Left lung (tissue), 14 donors: ENCODE measurements around the gene PLAGL2. TPM values are rescaled to one million over a fixed set of nuclear protein-coding genes. Genes with fewer than 3 reads are reported as not detected.

Experiments
- ATAC-seq: fragments of 200-7000 bp; cut with Tn5 transposase; one replicate; pipeline ENCODE4 v1.9.1; 2020; ENCODE audit warnings: moderate library complexity
- DNase-seq, 4 donors: peaks; one replicate each; pipeline ENCODE4 v3.0.0-alpha.2; 2013 to 2020
- H3K27ac ChIP-seq, 2 donors: fragments of 200-600 bp; sonication (generic) in 1 of 2; one replicate each; pipeline versions ENCODE4 v1.5.0 to v1.8.0; 2020 to 2021
- H3K27me3 ChIP-seq, 2 donors: fragments of 200-600 bp; sonication (generic) in 1 of 2; one replicate each; pipeline versions ENCODE4 v1.5.0 to v1.8.0; 2020 to 2021
- H3K36me3 ChIP-seq, 2 donors: fragments of 200-600 bp; sonication (generic) in 1 of 2; one replicate each; pipeline versions ENCODE4 v1.5.0 to v1.8.0; 2020 to 2021
- H3K4me1 ChIP-seq, 2 donors: fragments of 200-600 bp; one replicate each; pipeline ENCODE4 v1.8.0; 2021
- H3K4me3 ChIP-seq, 2 donors: fragments of 200-600 bp; sonication (generic) in 1 of 2; one replicate each; pipeline versions ENCODE4 v1.5.0 to v1.8.0; 2020 to 2021; ENCODE audit warnings: mild to moderate bottlenecking in 1 of 2
- H3K9me3 ChIP-seq, 2 donors: fragments of 200-600 bp; sonication (generic) in 1 of 2; one replicate each; pipeline versions ENCODE4 v1.5.0 to v1.8.0; 2020 to 2021
- intact Hi-C, 2 donors: fragments of 100-400 bp; cut with DNase I; formaldehyde crosslinking; loops; one replicate each; pipeline versions ENCODE4 v1.11.2 to v1.14.2; 2022
- long read RNA-seq, 12 donors: library from polyadenylated mRNA in 2 of 12; unstranded in 2 of 12; transcript quantifications; one replicate each; pipeline ENCODE4 v2.0.0 and lab custom pipeline, GENCODE V29; 2019 to 2026
- polyA plus RNA-seq, 6 donors: library from polyadenylated mRNA; unstranded; fragments of 120-200 nt; gene quantifications; one replicate each; pipeline ENCODE4 v1.2.1, GENCODE V29; 2013; ENCODE audit not compliant: insufficient read length in 6 of 6
- total RNA-seq, 2 donors: library from RNA; stranded (reverse); fragmentation: NEBNext Ultra II Directional; extraction: Animal tissue kit (Norgen Biotek cat#: 25700); gene quantifications; one replicate each; pipeline ENCODE4 v1.2.1, GENCODE V29; 2021
- TF ChIP-seq, protein P1 (sequence below), 2 donors: fragments of 200-600 bp; sonication (generic) in 1 of 2; IDR thresholded peaks; one replicate each; pipeline versions ENCODE4 v1.5.0 to v1.8.0; 2021; ENCODE audit warnings: antibody characterized with exemption in 2 of 2
- donor health status: DM: no; HTN: yes; CAD: no.
- donor health status: DM: no; HTN: no; CAD: no.

The PLAGL2 gene, protein sequence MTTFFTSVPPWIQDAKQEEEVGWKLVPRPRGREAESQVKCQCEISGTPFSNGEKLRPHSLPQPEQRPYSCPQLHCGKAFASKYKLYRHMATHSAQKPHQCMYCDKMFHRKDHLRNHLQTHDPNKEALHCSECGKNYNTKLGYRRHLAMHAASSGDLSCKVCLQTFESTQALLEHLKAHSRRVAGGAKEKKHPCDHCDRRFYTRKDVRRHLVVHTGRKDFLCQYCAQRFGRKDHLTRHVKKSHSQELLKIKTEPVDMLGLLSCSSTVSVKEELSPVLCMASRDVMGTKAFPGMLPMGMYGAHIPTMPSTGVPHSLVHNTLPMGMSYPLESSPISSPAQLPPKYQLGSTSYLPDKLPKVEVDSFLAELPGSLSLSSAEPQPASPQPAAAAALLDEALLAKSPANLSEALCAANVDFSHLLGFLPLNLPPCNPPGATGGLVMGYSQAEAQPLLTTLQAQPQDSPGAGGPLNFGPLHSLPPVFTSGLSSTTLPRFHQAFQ
- total RNA-seq (10 to 100 TPM; 12.6 to 14.5 TPM), polyA plus RNA-seq (10 to 100 TPM; 22.6 to 28.0 (median 26.8) TPM)
- long read RNA-seq, donor 1, full-length matches to known transcripts, result 5 of 34 reads
- long read RNA-seq, donor 1, partial matches to known transcripts, result 14 of 34 reads
- long read RNA-seq, donor 1, other reads (novel, unspliced or antisense), result 15 of 34 reads
- long read RNA-seq, donor 2, full-length matches to known transcripts, result 2 of 2 reads
- long read RNA-seq, donor 2, partial matches to known transcripts, result 0 of 2 reads
- long read RNA-seq, donor 2, other reads (novel, unspliced or antisense), result 0 of 2 reads
- long read RNA-seq, donor 3, full-length matches to known transcripts, result 2 of 2 reads
- long read RNA-seq, donor 3, partial matches to known transcripts, result 0 of 2 reads
- long read RNA-seq, donor 3, other reads (novel, unspliced or antisense), result 0 of 2 reads
- long read RNA-seq, donor 4, full-length matches to known transcripts, result 3 of 4 reads
- long read RNA-seq, donor 4, partial matches to known transcripts, result 0 of 4 reads
- long read RNA-seq, donor 4, other reads (novel, unspliced or antisense), result 1 of 4 reads
- long read RNA-seq, donor 5, full-length matches to known transcripts, result 2 of 2 reads
- long read RNA-seq, donor 5, partial matches to known transcripts, result 0 of 2 reads
- long read RNA-seq, donor 5, other reads (novel, unspliced or antisense), result 0 of 2 reads
- long read RNA-seq, donor 6, full-length matches to known transcripts, result 3 of 3 reads
- long read RNA-seq, donor 6, partial matches to known transcripts, result 0 of 3 reads
- long read RNA-seq, donor 6, other reads (novel, unspliced or antisense), result 0 of 3 reads
- long read RNA-seq, donor 7, full-length matches to known transcripts, result 1 of 1 reads
- long read RNA-seq, donor 7, partial matches to known transcripts, result 0 of 1 reads
- long read RNA-seq, donor 7, other reads (novel, unspliced or antisense), result 0 of 1 reads
- long read RNA-seq, donor 8, full-length matches to known transcripts, result 4 of 4 reads
- long read RNA-seq, donor 8, partial matches to known transcripts, result 0 of 4 reads
- long read RNA-seq, donor 8, other reads (novel, unspliced or antisense), result 0 of 4 reads
- long read RNA-seq, donor 9, result 0 reads
- long read RNA-seq, donor 10, partial matches to known transcripts, result 0 of 1 reads
- long read RNA-seq, donor 10, other reads (novel, unspliced or antisense), result 1 of 1 reads
- long read RNA-seq, donor 11, result 0 reads
- long read RNA-seq, donor 12, full-length matches to known transcripts, result 3 of 3 reads
- long read RNA-seq, donor 12, partial matches to known transcripts, result 0 of 3 reads
- long read RNA-seq, donor 12, other reads (novel, unspliced or antisense), result 0 of 3 reads

DNA sequence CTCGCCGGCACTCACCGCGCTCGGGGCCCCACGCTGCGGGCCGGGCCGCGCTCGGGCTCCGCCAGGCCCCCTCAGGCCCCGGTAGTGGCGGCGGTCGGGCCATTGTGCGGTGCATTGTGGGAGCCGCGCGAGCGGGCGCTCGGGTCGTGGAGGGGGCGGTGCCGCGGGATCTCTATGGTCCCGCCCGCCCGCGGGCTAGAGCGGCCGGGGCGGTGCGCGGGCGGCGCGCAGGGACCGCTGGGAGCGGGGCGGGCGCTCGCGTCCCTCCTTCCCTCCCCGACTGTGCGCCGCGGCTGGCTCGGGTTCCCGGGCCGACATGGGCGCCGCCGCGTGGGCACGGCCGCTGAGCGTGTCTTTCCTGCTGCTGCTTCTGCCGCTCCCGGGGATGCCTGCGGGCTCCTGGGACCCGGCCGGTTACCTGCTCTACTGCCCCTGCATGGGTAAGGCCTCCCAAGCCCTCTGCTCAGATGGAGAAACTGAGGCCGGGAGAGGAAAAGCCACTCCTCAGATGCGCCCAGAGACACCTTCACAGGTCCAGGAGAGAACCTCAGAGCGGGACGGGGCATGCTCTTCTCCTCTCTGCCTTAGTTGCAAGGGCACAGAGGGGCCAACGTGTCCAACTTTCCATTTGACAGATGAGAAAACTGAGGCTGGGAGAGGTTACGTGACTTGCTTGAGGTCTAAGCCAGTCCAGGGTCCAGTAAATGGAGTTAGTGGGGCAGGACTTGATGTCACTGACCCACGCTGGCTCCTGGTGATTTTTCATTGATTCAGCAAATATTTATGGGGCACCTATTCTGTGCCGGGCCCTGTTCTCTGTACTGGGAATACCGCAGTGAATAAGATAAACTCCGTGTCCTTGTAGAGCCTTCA is at the start of gene PLAGL2, which contains the start of gene POFUT1:
Gene PLAGL2, minus strand, starts transcription at position 118 of the 873 bp plus-strand sequence. CDS start 5,565 bp downstream, outside the sequence.
Gene POFUT1, plus strand, starts transcription at position 255 of the 873 bp plus-strand sequence. Its CDS starts 62 bp downstream, at position 317.
- intact Hi-C loops, result no loop called here
- peak; percentile 84 to 99 (median 92) for DNase-seq
- H3K27ac ChIP-seq, result peak within 1 kb of the TSS; percentile 90 to 93
- H3K4me3 ChIP-seq, result peak within 1 kb of the TSS; percentile 93 to 98
- peaks cover 0 to 32% of the 10 kb centered on the region in 2 donors for H3K36me3 ChIP-seq
- H3K9me3 ChIP-seq, result no peaks in the 10 kb centered on the region
- peaks cover 45 to 69% of the 10 kb centered on the region in 2 donors for H3K4me1 ChIP-seq
- peak; percentile 92 for ATAC-seq
- H3K27me3 ChIP-seq, result no peaks in the 10 kb centered on the region
- TF ChIP-seq, protein P1, sequence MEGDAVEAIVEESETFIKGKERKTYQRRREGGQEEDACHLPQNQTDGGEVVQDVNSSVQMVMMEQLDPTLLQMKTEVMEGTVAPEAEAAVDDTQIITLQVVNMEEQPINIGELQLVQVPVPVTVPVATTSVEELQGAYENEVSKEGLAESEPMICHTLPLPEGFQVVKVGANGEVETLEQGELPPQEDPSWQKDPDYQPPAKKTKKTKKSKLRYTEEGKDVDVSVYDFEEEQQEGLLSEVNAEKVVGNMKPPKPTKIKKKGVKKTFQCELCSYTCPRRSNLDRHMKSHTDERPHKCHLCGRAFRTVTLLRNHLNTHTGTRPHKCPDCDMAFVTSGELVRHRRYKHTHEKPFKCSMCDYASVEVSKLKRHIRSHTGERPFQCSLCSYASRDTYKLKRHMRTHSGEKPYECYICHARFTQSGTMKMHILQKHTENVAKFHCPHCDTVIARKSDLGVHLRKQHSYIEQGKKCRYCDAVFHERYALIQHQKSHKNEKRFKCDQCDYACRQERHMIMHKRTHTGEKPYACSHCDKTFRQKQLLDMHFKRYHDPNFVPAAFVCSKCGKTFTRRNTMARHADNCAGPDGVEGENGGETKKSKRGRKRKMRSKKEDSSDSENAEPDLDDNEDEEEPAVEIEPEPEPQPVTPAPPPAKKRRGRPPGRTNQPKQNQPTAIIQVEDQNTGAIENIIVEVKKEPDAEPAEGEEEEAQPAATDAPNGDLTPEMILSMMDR (IDR thresholded peaks at IDR 0.05), result no peak

DNA sequence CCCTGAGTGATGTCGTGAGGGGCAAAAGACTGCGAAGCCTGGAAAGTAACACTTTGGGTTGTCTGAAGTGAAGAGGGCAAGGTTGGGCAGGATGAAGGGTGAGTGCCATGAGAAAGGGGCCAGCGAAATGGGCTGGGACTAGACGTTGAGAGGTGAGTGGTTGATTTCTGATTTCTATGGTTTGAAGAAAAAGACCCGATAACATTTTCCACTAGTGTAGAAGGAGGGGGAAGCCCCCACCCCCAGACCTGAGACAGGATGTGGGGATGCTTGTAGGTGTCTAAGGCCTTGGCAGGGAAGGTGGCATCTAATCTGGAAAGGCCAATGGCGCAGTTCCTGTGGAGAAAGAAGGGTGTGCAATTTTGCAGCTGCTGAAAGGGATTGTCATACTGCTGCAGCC is 44.6 kb upstream of the PLAGL2 start:
- DNase-seq (no peak), ATAC-seq (no peak)
- Histone ChIP-seq H3K27me3 (no peaks in the 10 kb centered on the region), H3K36me3 (no peaks in the 10 kb centered on the region), H3K4me3 (no peak overlapping the region), H3K27ac (no peak overlapping the region), H3K9me3 (no peaks in the 10 kb centered on the region), H3K4me1 (peaks cover 0 to 9% of the 10 kb centered on the region in 2 donors)
- intact Hi-C loops, result no loop called here
- TF ChIP-seq, protein P1 (IDR thresholded peaks at IDR 0.05), result no peak

DNA sequence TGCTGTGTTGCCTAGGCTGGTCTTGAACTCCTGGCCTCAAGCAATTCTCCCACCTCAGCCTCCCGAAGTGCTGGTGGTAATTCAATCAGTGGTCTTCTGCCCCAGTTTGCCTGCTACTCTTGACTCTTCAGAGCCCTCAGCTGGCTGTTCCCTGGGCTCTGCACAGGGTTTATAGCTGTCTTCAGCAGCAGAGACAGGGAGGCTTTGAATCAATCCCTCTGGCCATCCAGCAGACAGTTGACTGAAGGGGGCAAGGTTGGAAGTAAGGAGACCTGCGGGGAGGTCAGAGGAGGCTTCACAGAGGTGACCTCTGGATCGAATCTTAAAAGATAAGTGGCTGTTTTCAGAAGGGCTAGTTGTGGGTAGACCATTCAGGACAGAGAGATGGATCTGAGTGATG is 43.9 kb upstream of the PLAGL2 start:
- intact Hi-C loops, result no loop called here
- Histone ChIP-seq H3K27ac (no peak overlapping the region), H3K27me3 (no peaks in the 10 kb centered on the region), H3K36me3 (no peaks in the 10 kb centered on the region), H3K4me3 (no peak overlapping the region), H3K4me1 (peaks cover 0 to 7% of the 10 kb centered on the region in 2 donors), H3K9me3 (no peaks in the 10 kb centered on the region)
- no peak for ATAC-seq
- TF ChIP-seq, protein P1 (IDR thresholded peaks at IDR 0.05), result no peak
- DNase-seq, result no peak
